Ishikawa (cell line): ENCODE measurements around the gene ZSCAN25.

Experiments used
- CEBPB ChIP-seq: IDR thresholded peaks from 2 replicates; pipeline ENCODE4 v1.6.1; 2012
- CREB1 ChIP-seq: IDR thresholded peaks from 2 replicates; pipeline ENCODE4 v1.6.1; 2012; ENCODE audit warnings: low read depth
- EGR1 ChIP-seq: IDR thresholded peaks from 2 replicates; pipeline ENCODE4 v1.6.1; 2012
- EP300 ChIP-seq: IDR thresholded peaks from 2 replicates; pipeline ENCODE4 v1.6.1; 2012; ENCODE audit warnings: borderline replicate concordance
- FOXM1 ChIP-seq: IDR thresholded peaks from 2 replicates; pipeline ENCODE4 v1.6.1; 2012; ENCODE audit warnings: low read depth, borderline replicate concordance
- NFIC ChIP-seq: IDR thresholded peaks from 2 replicates; pipeline ENCODE4 v1.6.1; 2012
- RAD21 ChIP-seq: IDR thresholded peaks from 2 replicates; pipeline ENCODE4 v1.6.1; 2012; ENCODE audit warnings: low read depth
- REST ChIP-seq: IDR thresholded peaks from 2 replicates; pipeline ENCODE4 v1.6.1; 2012; ENCODE audit warnings: low read depth, mild to moderate bottlenecking
- TAF1 ChIP-seq: IDR thresholded peaks from 2 replicates; pipeline ENCODE4 v1.6.1; 2012; ENCODE audit warnings: low read depth, mild to moderate bottlenecking
- TCF12 ChIP-seq: IDR thresholded peaks from 2 replicates; pipeline ENCODE4 v1.6.1; 2012; ENCODE audit warnings: low read depth
- TEAD4 ChIP-seq: IDR thresholded peaks from 2 replicates; pipeline ENCODE4 v1.6.1; 2012
- USF1 ChIP-seq: IDR thresholded peaks from 2 replicates; pipeline ENCODE4 v1.6.1; 2012
- YY1 ChIP-seq: IDR thresholded peaks from 2 replicates; pipeline ENCODE4 v1.6.1; 2012; ENCODE audit warnings: low read depth
- ZBTB7A ChIP-seq: IDR thresholded peaks from 2 replicates; pipeline ENCODE4 v1.6.1; 2012; ENCODE audit warnings: low read depth
- TF ChIP-seq, protein P1 (sequence below): IDR thresholded peaks from 2 replicates; pipeline ENCODE4 v1.6.1; 2012

ZSCAN25 gene

GRCh38 chr7:99625321-99625720, 8.6 kb downstream of the ZSCAN25 start:
- no peak for TF ChIP-seq FOXM1
- TF ChIP-seq EGR1, result no peak
- no peak for TF ChIP-seq CREB1
- TF ChIP-seq, protein P1, sequence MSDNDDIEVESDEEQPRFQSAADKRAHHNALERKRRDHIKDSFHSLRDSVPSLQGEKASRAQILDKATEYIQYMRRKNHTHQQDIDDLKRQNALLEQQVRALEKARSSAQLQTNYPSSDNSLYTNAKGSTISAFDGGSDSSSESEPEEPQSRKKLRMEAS, result no peak
- no peak for TF ChIP-seq EP300
- no peak for TF ChIP-seq USF1
- no peak for TF ChIP-seq TCF12
- no peak for TF ChIP-seq REST
- no peak for TF ChIP-seq NFIC
- no peak for TF ChIP-seq RAD21
- TF ChIP-seq YY1, result no peak

DNA sequence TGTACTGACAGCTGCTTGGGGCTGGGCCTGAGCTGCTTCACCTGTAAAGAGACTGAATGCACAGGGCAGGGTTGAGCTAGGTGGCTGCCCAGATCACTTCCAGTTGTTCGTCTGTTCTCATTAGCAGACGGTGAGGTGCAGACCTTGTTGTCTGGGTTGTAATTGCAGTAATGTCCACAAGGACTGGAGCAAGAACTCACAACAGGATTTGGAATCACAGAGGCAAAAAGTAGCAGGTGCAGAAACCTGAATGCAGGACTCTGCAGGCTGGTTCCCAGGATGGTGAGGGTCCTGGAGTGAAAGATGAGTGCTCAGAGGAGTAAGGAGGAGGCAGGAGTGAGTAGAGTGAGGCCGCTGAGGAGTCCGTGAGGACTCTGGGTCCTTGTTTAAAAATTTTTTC, 9.2 kb downstream of the ZSCAN25 start:
- TF ChIP-seq EP300 (no peak), CEBPB (no peak), TAF1 (no peak), REST (no peak)

DNA sequence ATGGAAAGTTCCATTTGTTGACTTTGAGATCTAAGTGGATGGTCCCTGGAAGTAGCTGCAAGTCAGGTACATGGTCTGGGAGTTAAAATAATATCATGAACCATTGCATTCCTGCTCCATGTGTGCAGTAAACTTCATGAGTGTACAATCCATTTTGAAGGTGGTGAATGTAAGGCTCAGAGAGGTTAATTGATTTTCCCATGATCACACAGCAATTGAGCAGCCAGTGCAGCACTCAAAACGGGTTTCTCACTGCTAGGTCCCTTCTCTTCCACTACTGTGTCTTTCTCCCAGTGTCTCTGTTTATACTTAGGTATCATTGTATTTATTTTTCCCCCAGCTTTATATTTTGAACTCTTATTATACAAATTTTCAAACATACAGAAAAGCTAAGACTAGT, 9.9 kb downstream of the ZSCAN25 start:
- no peak for TF ChIP-seq REST
- no peak for TF ChIP-seq TAF1
- TF ChIP-seq TEAD4, result no peak
- TF ChIP-seq CEBPB, result no peak
- no peak for TF ChIP-seq TCF12
- TF ChIP-seq RAD21, result no peak
- no peak for TF ChIP-seq USF1

DNA sequence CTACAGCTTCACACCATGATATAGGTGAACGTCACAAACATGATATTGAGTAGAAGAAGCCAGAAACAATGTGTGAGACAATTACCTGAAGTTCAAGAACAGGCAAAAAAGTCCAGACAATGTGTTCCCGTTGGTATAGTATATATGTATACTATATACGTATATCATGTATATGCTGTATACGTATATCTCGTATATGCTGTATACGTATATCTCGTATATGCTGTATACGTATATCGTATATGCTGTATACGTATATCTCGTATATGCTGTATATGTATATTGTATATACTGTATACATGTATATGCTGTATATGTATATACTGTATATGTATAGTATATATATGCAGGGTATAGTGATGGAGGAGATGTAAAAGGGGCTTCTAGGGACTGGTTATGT, 10.8 kb downstream of the ZSCAN25 start:
- TF ChIP-seq TCF12 (no peak), FOXM1 (no peak), YY1 (no peak), EGR1 (no peak), REST (no peak), TEAD4 (no peak), TAF1 (no peak), RAD21 (no peak), CREB1 (no peak), ZBTB7A (no peak), NFIC (no peak), EP300 (no peak), CEBPB (no peak), USF1 (no peak)
- TF ChIP-seq, protein P1, result no peak
